Suppressor macrophage treated with lipopolysaccharide for 4 hours (primary cell): ENCODE results near the gene ABCG4.
"Not testable (repeated sequence)": the region's sequence is repeated elsewhere in the genome, so short reads cannot be mapped to it uniquely, and the experiment has no call there.

Experiments
- DNase-seq: peaks from one replicate; pipeline ENCODE4 v3.0.0-alpha.2; 2020

ABCG4 gene

GRCh38 chr11:119116601-119117000, 32.3 kb upstream of the ABCG4 start:
- DNase-seq = no peak

DNA sequence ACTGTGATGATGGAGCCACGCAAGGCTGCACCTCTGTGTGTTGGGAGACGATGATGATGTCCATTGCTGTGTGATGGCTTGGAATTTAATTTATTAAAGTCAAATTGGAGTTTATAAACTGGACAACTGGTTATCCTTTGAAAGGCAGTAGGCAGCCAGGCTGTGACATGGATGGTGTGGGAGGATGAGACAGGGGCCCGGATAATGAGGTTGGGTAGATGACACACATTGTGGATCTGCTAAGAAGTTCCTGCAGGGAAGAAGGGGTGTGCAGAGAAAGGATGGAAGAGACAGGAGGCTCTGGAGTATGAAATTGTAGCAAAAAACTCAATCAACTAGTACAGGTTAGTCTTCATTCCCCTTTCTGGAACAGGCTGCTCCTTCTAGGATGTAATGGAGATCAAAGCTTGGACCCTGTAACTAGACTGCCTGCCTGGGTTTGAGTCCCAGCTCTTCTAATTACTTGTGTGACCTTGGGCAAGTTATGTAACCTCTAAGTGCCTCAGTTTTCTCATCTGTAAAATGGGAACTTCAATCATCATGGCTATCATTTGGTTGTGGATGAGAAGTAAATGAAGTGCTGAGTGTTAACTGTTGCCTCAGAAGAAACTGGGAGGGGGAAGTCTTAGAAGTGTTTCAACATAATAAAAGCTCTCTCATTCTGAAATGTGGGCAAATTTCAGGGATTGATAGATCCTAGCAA, 31.7 kb upstream of the ABCG4 start:
- peak; percentile 13 for DNase-seq

DNA sequence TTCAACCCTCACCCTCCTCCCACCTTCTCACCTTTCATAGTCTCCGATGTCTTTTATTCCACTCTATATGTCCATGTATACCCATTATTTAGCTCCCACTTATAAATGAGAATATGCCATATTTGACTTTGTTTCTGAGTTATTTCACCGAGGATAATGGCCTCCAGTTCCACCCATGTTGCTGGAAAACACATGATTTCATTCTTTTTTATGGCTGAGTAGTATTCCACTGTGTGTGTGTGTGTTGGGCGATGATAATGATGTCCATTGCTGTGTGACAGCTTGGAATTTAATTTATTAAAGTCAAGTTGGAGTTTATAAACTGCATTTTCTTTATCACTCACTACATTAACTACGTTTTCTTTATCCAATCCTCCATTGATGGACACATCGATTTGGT, 30.6 kb upstream of the ABCG4 start:
- DNase-seq = no peak

DNA sequence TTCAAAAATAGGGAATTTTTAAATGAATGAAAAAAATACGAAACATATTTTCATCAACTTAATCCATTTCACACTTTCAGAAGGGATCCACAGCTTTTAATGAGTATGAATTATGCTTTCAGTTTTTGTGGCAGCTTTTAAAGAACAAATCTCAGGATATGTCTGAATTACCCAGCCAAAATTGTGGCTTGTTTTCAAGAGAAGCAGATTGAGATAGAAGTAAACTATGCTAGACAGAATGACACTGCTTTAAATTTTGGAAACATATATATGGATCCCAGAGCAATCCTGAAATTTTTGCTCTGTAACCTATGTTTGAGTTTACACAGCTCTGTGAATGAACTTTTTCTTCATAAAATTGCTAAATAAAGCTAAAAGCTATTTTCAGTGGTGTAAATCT, 29.9 kb upstream of the ABCG4 start:
- no peak for DNase-seq

DNA sequence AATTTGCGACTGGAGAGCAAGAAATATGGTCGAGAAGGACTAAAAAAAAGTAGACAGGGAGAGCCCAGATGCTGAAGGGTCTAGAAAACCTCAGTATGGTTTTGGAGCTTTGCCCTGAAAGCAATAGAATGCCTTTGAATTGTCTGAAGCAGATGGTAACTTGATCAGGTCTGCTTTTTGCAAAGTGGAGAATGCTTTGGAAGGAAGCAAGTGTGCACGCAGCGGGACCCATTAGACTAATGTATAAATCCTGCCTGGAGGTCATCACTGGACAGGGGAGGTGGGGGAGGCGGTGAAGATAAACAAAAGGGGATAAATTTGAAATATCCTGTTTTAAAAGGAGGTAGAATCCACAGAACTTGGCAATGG, 28.2 kb upstream of the ABCG4 start:
- DNase-seq = no peak

DNA sequence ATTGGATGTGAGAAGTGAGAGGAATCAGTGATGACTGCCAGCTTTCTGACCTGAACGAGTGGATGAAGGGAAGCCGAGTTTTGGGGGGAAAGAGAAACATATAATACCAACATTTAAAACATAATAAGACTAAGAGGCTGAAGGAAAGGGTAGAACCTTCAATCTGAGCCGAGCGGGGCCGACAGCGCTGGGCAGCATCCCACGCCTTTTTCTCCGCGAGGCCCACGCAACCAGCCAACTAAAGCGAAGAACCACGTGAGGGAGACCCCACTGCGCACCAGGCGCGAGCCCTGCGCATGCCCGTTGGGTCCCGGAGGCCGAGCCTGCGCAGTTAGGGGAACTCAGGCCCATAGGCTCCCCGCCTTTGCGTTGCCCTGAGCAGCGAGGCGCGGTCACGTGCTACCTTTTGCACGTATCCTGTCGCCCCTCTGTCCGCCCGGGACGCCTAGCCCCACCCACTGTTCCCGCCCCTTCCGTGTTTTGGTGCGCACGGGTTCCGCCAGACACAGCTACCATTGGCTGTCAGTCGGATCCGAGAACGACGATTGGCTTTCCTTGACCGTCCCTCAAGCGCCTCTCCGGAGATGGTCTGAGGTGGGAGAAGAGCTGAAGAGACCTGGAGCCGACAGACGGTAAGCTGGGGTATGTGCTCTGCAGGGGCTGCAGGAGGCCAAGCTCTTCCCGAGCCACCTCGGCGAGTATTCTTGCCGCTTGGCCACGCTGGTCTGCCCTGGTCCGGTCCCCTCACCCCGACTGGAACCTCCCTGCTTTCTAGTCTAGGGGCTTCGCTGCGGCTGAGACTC, 27.6 kb upstream of the ABCG4 start, which contains the start of gene HINFP:
HINFP (plus strand) TSS at position 573 of the 803 bp plus-strand sequence. CDS start 5,365 bp downstream, outside the sequence.
- peak; percentile 99 for DNase-seq

DNA sequence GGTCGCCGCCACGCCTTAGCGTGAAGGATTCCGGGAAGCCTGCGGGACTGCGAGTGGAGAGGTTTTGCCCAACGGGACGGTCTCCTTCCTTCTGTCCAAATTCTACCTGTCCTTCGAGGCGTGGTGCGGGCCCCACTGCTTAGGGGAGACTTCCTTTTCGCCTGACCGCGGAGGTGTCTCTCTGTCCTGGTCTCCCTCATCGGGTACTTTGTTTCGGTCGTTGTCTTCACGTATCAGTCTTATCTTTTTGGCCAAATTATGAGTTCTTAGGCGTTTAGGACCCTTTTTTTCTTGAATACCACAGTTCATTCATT, 27.1 kb upstream of the ABCG4 start:
- no peak for DNase-seq

- DNase-seq = no peak
Observed at GRCh38 chr11:119125821-119126220, 23.0 kb upstream of the ABCG4 start.

DNA sequence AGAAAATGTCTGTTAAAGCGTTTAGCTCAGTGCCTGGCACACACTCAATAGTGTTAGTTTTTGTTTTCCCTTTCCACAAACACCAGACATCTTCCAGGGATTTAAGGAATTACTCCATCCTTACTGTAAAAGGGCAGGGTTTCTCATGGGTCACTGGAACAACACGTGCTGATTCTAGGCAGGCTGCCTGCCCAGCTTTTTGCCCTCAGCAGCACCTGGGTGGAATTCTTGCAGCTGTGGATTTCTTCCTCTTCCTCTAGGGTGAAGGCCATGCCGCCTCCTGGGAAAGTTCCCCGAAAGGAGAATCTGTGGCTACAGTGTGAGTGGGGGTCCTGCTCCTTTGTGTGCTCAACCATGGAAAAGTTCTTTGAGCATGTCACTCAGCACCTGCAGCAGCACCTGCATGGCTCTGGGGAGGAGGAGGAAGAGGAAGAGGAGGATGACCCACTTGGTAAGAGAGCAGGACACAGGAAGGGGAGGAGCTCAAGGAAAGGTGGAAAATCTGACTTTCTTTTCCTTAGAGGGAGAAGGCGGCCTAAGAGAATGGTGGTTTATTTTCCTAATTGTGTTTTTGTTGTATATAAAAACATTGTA, 22.1 kb upstream of the ABCG4 start:
- no peak for DNase-seq

- no peak for DNase-seq
Observed at GRCh38 chr11:119130662-119131061, 18.2 kb upstream of the ABCG4 start.

- peak; percentile 52 for DNase-seq
Observed at GRCh38 chr11:119134389-119134978, 14.4 kb upstream of the ABCG4 start.

DNA sequence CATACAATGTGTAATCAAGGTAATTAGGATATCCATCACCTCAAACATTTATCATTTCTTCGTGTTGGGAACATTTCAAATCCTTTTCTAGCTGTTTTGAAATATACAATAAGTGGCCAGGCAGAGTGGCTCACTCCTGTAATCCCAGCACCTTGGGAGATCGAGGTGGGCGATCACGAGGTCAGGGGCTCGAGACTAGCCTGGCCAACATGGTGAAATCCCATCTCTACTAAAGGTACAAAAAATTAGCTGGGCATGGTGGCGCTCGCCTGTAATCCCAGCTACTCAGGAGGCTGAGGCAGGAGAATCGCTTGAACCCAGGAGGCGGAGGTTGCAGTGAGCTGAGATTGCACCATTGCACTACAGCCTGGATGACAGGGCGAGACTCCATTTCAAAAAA, 9.6 kb upstream of the ABCG4 start:
- DNase-seq = not testable (repeated sequence)

DNA sequence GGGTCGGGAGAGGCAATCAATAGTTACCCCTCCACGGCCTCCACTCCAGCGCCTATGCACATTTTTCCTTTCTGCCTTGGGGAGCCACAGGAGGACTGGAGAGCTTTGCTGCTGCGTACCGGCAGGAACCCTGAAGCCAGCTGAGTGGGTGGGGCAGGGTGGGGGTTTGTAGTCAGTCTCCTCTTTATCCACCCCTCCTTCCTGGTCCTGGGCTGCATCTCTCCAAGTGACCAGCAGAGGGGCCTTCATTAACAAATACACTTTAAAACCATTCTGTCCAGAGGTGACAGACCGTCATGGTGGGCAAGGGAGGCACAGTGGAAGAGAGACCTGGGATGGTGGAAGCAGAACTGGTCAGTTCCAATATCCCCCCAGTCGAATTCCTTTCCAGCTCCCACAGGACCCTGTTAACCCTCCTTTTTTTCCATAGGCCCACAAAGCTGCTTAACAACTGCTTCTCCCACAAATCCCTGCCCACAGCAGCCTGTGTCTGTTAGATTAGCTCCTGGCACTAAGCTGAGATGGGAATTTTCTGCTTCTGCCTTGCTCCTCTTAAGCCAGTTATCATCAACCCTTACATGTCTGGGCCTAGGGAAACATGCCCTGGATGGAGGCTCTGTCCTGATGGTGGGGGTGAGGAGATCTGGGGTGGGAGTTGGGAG, 3.9 kb upstream of the ABCG4 start:
- DNase-seq = peak; percentile 75

GRCh38 chr11:119145551-119145950, 3.3 kb upstream of the ABCG4 start:
- DNase-seq = no peak

- DNase-seq = no peak
Observed at GRCh38 chr11:119147604-119148333, 1.1 kb upstream of the ABCG4 start.

GRCh38 chr11:119148720-119149017, 183 bp upstream of the ABCG4 start:
- DNase-seq = no peak

GRCh38 chr11:119149786-119150275, 979 bp downstream of the ABCG4 start:
- no peak for DNase-seq

DNA sequence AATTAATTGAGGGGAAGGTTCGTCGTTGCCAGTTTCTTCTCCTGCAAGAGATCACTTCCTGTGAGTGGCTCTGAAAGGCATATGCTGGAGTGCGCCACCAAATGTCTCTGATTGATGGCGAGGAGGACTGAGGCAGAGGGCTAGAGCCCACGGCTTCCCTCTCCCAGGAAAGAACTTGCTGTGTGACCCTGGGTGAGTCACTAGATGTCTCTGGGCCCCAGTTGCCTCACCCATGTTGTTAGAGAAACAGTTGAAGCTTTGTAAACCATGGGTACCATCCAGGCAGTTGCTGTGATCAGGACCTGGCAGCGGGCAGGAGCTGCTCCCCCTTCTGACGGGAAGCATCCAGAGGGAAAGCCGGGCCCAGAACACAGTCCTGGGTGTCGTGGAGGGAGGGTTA, 3.2 kb downstream of the ABCG4 start:
- no peak for DNase-seq

- no peak for DNase-seq
Observed at GRCh38 chr11:119152604-119153003, 3.8 kb downstream of the ABCG4 start.

GRCh38 chr11:119153049-119153818, 4.4 kb downstream of the ABCG4 start:
- DNase-seq = no peak

DNA sequence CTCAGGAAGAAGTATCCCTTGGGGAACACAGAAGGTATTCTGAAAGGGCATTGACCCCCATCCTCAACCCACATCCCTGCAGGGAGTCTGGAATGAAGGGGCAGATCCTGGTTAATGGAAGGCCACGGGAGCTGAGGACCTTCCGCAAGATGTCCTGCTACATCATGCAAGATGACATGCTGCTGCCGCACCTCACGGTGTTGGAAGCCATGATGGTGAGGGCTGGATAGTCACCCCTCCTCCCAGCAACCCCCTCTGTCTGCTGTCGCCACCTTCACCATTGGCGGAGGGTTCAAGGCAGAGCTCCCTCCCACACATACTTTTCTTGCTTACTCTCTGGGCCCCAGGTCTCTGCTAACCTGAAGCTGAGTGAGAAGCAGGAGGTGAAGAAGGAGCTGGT, 5.3 kb downstream of the ABCG4 start:
- DNase-seq = no peak
